ENCODE results near the gene OTULIN. TPM values are rescaled to one million over a fixed set of nuclear protein-coding genes. Genes with fewer than 3 reads are reported as not detected.

The OTULIN gene
- total and polyA plus RNA-seq, 2 of the 8 experiments (the other 6 are each of a cell fraction or from before 2014, with no cell fraction given) = 5.2 to 34.8 TPM

- no peak overlapping the region for H3K4ac ChIP-seq (replicated peaks; ENCODE audit: insufficient read length, low read depth, low read length)
- no peak overlapping the region; the same call in 1 of the 2 replicates for H2BK15ac ChIP-seq (ENCODE audit: low read length)
- POLR2A ChIA-PET (ENCODE audit: partially characterized antibody) = interaction anchor here (0.8 to 1.7 kb wide), 2 partner anchors 145 to 287 kb away, joined by 4 to 5 read pairs; no protein-coding TSS in a partner anchor
- no peak overlapping the region for H3K14ac ChIP-seq (ENCODE audit: insufficient read length)
- 16% methylated on average over 7 of the region's 7 CpGs; no CpG with 5 or more reads in 1 of the 2 experiments for WGBS, 2 experiments (ENCODE audit: extremely low coverage in 1 of 2, insufficient coverage in 1 of 2, insufficient read length in 1 of 2, insufficient replicate concordance in 2 of 2, low coverage in 1 of 2, low lambda C conversion rate in 2 of 2, missing lambda C conversion rate in 1 of 2)
- no peak overlapping the region for H3K23ac ChIP-seq (ENCODE audit: insufficient read length)
- H2AFZ ChIP-seq (ENCODE audit: low read length) = no peak overlapping the region
- TF ChIP-seq SP1 (IDR thresholded peaks at IDR 0.05; ENCODE audit: low read depth, low read length) (peak; percentile 80; the same call in 1 of the 2 replicates), YY1 (IDR thresholded peaks at IDR 0.05; ENCODE audit: low read depth, low read length) (0 out of 2 replicates have a peak, but pooled peaks have one; percentile 21), GTF2F1 (IDR thresholded peaks at IDR 0.05; ENCODE audit: borderline replicate concordance, low read depth, low read length) (peak; percentile 21; the same call in 1 of the 2 replicates), CREB1 (IDR thresholded peaks at IDR 0.05) (0 out of 2 replicates have a peak, but pooled peaks have one; percentile 9), RAD21 (IDR thresholded peaks at IDR 0.05 in 1 of 2, conservative IDR thresholded peaks at IDR 0.05 in 1 of 2; ENCODE audit: low read depth in 2 of 2, low read length in 2 of 2) (peak; percentile 97), CTCF (IDR thresholded peaks at IDR 0.05; ENCODE audit: control extremely low read depth in 1 of 3, insufficient read depth in 1 of 3, low read depth in 1 of 3, low read length in 3 of 3) (peak; percentile 81 to 83 (median 82)), JUND (IDR thresholded peaks at IDR 0.05; ENCODE audit: low read length) (0 out of 2 replicates have a peak, but pooled peaks have one; percentile 28), JUN (IDR thresholded peaks at IDR 0.05; ENCODE audit: low read depth, low read length) (no peak), RXRA (IDR thresholded peaks at IDR 0.05; ENCODE audit: insufficient read depth, low read depth, low read length) (no peak)
- no peak overlapping the region for H4K5ac ChIP-seq (ENCODE audit: insufficient read length, low read depth, low read length)
- peak overlapping the region; percentile 56 to 81; a peak in 1 of 4 replicates for H3K4me2 ChIP-seq (ENCODE audit: insufficient read depth in 1 of 2, low read depth in 2 of 2, low read length in 2 of 2)
- H2AK5ac ChIP-seq (ENCODE audit: low read depth, low read length) = no peak overlapping the region
- H3K79me2 ChIP-seq (ENCODE audit: control insufficient read depth in 1 of 2, insufficient read depth in 2 of 2, low read length in 2 of 2) = no peaks in the 10 kb centered on the region
- H4K8ac ChIP-seq (ENCODE audit: extremely low read depth, insufficient read depth, low read length) = no peak overlapping the region
- H3K36me3 ChIP-seq (ENCODE audit: control insufficient read depth in 2 of 4, insufficient read depth in 4 of 4, low read length in 3 of 4) = no peaks in the 10 kb centered on the region
- no peak overlapping the region for H3K27ac ChIP-seq (ENCODE audit: low read depth, low read length)
- no peaks in the 10 kb centered on the region for H3K9me3 ChIP-seq (ENCODE audit: insufficient read depth in 2 of 2, low read depth in 1 of 2, low read length in 1 of 2)
- H2BK5ac ChIP-seq (ENCODE audit: low read depth, low read length) = peak overlapping the region; percentile 95; the same call in 1 of the 2 replicates
- H4K20me1 ChIP-seq (replicated peaks in 1 of 2; ENCODE audit: control insufficient read depth in 1 of 2, insufficient read depth in 2 of 2, low read length in 2 of 2) = no peaks in the 10 kb centered on the region
- DNase-seq (ENCODE audit: low read depth in 1 of 2, low spot score in 2 of 2) (peak; percentile 47 to 89), FAIRE-seq (peak; percentile 83)
- peak overlapping the region; percentile 91; the same call in 1 of the 2 replicates for H3K18ac ChIP-seq (ENCODE audit: extremely low read depth, low read length)
- 0 out of 2 replicates have a peak, but pooled peaks cover 3% of the 10 kb centered on the region for H3K23me2 ChIP-seq (ENCODE audit: low read depth, low read length)
- peaks cover 8 to 22% (median 17%) of the 10 kb centered on the region in 4 experiments for H3K4me1 ChIP-seq (replicated peaks in 1 of 4; ENCODE audit: control insufficient read depth in 3 of 4, insufficient read depth in 4 of 4, low read length in 3 of 4)
- H2BK20ac ChIP-seq (ENCODE audit: low read length) = peak overlapping the region; percentile 99; the same call in 1 of the 2 replicates
- H2BK120ac ChIP-seq (replicated peaks; ENCODE audit: low read depth, low read length) = no peak overlapping the region
- 0 out of 7 replicates have a peak, but pooled peaks cover 0 to 2% (median 0%) of the 10 kb centered on the region in 4 experiments for H3K27me3 ChIP-seq (replicated peaks in 1 of 4; ENCODE audit: control insufficient read depth in 3 of 4, extremely low read depth in 1 of 4, insufficient read depth in 3 of 4, low read length in 3 of 4)
- H4K91ac ChIP-seq (replicated peaks; ENCODE audit: insufficient read length, low read length) = no peak overlapping the region
- H3K4me3 ChIP-seq (ENCODE audit: extremely low read depth in 1 of 4, insufficient read depth in 2 of 4, low read depth in 3 of 4, low read length in 4 of 4) = peak overlapping the region in 1 of 4 experiments; percentile 26; a peak in 1 of 8 replicates
- H3K79me1 ChIP-seq (ENCODE audit: low read depth, low read length) = no peaks in the 10 kb centered on the region
- H3K56ac ChIP-seq (replicated peaks; ENCODE audit: insufficient read length, low read depth, low read length) = no peak overlapping the region
- CTCF ChIA-PET (ENCODE audit: partially characterized antibody) = interaction anchor here (0.6 to 5.3 kb wide), 50 partner anchors 9 to 509 kb away, joined by 3 to 93 read pairs (median 5); partner anchors contain the start of gene ANKH
- H3K9ac ChIP-seq (replicated peaks in 1 of 4; ENCODE audit: extremely low read depth in 1 of 4, low read depth in 3 of 4, low read length in 3 of 4) = no peak overlapping the region
- peak overlapping the region; percentile 89 for H2BK12ac ChIP-seq (ENCODE audit: low read depth, low read length)
Observed at GRCh38 chr5:14727428-14727865, 62.9 kb downstream of the OTULIN start.
